WI38 (cell line): Measurements from ENCODE around the gene MCOLN1.

Experiments used
- H3K4me3 ChIP-seq: 2 replicates; pipeline ENCODE4 v1.5.1; 2011; ENCODE audit warnings: low read depth, mild to moderate bottlenecking, control low read depth, low read length
- TF ChIP-seq, protein P1 (sequence below): IDR thresholded peaks from 2 replicates; pipeline ENCODE4 v1.5.1; 2012; ENCODE audit warnings: low read depth, mild to moderate bottlenecking, control low read depth, low read length

Gene MCOLN1

DNA sequence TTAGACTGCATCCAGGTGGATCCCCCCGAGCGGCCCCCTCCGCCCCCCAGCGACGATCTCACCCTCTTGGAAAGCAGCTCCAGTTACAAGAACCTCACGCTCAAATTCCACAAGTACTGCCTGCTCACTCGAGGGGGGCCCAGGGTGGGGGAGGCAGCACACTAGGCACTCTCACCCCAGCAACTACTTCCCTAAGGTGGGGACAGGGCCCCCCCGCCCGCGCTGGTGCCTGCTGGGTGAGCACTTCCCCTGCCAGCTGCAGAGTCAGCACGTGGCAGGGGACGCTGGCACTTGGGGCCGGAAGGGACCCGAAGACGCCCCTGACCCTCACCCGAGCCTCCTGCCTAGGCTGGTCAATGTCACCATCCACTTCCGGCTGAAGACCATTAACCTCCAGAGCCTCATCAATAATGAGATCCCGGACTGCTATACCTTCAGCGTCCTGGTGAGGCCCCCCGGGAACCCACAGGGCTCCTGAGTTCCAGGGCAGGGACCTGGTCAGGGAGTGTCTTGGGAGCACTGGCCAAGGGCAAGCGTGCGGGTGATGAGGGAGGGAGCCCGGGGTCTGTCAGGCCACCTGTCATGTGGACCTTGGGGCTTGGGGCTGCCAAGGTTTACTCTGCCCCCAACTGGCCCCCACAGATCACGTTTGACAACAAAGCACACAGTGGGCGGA, 5.2 kb downstream of the MCOLN1 start:
- H3K4me3 ChIP-seq, result no peak overlapping the region
- TF ChIP-seq, protein P1, sequence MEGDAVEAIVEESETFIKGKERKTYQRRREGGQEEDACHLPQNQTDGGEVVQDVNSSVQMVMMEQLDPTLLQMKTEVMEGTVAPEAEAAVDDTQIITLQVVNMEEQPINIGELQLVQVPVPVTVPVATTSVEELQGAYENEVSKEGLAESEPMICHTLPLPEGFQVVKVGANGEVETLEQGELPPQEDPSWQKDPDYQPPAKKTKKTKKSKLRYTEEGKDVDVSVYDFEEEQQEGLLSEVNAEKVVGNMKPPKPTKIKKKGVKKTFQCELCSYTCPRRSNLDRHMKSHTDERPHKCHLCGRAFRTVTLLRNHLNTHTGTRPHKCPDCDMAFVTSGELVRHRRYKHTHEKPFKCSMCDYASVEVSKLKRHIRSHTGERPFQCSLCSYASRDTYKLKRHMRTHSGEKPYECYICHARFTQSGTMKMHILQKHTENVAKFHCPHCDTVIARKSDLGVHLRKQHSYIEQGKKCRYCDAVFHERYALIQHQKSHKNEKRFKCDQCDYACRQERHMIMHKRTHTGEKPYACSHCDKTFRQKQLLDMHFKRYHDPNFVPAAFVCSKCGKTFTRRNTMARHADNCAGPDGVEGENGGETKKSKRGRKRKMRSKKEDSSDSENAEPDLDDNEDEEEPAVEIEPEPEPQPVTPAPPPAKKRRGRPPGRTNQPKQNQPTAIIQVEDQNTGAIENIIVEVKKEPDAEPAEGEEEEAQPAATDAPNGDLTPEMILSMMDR, result no peak

DNA sequence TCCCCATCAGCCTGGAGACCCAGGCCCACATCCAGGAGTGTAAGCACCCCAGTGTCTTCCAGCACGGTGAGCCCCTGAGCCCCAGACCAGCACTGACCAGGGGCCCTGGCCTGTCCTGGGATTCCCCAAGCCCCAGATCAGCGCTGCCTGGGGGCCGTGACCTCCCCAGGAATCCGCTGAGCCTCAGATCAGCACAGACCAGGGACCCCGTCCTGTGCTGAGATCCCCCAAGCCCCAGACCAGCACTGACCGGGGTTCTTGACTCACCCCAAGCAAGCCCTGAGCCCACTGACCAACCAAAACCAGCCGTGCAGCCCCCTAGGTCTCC, 5.7 kb downstream of the MCOLN1 start:
- H3K4me3 ChIP-seq, result no peak overlapping the region
- TF ChIP-seq, protein P1, result no peak

DNA sequence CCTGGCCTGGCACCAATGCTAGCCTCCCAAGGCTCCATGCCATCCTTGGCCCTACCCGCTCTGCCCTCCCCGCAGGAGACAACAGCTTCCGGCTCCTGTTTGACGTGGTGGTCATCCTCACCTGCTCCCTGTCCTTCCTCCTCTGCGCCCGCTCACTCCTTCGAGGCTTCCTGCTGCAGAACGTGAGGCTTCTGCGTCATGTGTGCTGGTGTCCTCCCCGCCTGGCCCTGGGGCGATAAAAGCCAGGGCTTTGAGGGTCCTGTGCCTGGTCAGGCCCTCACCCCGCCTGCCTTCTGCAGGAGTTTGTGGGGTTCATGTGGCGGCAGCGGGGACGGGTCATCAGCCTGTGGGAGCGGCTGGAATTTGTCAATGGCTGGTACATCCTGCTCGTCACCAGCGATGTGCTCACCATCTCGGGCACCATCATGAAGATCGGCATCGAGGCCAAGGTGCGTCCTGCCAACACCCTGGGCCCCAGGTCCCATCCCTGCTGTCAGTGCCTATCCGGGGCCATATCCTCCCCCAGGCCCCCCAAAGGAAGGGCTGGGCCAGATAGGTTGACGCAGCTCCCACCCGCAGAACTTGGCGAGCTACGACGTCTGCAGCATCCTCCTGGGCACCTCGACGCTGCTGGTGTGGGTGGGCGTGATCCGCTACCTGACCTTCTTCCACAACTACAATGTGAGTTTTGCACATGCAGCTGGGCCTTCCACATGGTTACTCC, 6.3 kb downstream of the MCOLN1 start:
- TF ChIP-seq, protein P1, result no peak
- no peak overlapping the region for H3K4me3 ChIP-seq

DNA sequence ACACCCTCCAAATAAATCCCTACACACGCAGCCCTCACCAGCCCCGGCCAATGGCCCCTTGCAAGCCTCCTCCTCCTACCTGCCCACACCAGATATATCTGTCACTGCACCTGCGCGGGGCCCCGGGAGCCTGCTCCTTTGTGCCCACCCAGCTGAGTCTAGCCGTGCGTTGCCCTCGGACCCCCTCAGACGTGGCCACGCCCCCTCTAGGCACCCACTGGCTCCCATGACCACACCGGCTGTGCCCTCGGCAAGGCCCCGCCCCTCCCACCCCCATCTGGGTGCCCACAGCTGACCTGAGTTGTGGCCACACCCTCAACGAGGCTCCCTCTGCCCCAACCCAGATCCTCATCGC, 6.8 kb downstream of the MCOLN1 start:
- no peak overlapping the region for H3K4me3 ChIP-seq
- TF ChIP-seq, protein P1, result no peak

DNA sequence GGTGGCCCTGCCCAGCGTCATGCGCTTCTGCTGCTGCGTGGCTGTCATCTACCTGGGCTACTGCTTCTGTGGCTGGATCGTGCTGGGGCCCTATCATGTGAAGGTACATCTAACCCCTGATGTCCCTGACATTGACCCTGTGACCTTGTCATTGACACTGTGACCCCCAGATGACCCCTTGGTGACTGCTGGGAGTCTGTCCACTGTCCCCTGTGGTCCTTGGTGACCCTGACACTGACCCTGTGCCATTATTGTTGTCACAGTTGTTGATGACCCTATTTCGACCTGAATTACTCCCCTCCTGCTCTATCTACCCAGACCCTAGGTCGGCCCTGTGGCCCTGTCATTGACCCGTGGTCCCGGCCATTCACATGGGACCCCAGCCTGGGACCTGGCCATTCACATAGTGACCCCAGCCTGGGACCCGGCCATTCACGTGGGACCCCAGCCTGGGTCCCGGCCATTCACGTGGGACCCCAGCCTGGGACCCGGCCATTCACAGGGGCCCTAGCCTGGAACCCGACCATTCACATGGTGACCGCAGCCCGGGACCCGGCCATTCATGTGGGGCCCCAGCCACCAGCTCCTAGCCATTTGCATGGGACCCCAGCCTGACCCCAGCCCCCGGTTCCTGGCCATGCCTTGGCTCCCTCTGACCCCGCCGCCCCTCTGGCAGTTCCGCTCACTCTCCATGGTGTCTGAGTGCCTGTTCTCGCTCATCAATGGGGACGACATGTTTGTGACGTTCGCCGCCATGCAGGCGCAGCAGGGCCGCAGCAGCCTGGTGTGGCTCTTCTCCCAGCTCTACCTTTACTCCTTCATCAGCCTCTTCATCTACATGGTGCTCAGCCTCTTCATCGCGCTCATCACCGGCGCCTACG, 7.4 kb downstream of the MCOLN1 start:
- TF ChIP-seq, protein P1, result no peak
- H3K4me3 ChIP-seq, result no peak overlapping the region

DNA sequence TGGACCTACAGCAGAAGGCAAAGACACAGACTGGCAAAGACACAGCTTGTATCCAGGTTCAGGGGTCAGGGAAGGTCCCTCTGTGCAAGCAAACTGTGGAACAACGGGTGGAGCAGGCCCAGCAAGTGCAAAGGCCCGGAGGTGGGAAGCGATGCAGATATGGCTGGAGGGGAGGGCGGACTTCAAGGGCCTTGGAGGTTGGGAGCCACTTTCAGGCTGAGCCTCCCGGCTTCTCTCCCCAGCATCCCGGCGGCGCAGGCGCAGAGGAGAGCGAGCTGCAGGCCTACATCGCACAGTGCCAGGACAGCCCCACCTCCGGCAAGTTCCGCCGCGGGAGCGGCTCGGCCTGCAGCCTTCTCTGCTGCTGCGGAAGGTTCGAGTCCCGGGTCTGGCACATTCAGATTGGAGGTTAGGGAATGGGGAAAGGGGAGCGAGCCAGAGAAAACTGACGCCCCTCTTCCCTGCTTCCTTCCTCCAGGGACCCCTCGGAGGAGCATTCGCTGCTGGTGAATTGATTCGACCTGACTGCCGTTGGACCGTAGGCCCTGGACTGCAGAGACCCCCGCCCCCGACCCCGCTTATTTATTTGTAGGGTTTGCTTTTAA, 11.0 kb downstream of the MCOLN1 start:
- peak overlapping the region; percentile 81 for H3K4me3 ChIP-seq
- TF ChIP-seq, protein P1, result no peak
